Measurements from ENCODE around the gene STRA6.

STRA6 gene

DNA sequence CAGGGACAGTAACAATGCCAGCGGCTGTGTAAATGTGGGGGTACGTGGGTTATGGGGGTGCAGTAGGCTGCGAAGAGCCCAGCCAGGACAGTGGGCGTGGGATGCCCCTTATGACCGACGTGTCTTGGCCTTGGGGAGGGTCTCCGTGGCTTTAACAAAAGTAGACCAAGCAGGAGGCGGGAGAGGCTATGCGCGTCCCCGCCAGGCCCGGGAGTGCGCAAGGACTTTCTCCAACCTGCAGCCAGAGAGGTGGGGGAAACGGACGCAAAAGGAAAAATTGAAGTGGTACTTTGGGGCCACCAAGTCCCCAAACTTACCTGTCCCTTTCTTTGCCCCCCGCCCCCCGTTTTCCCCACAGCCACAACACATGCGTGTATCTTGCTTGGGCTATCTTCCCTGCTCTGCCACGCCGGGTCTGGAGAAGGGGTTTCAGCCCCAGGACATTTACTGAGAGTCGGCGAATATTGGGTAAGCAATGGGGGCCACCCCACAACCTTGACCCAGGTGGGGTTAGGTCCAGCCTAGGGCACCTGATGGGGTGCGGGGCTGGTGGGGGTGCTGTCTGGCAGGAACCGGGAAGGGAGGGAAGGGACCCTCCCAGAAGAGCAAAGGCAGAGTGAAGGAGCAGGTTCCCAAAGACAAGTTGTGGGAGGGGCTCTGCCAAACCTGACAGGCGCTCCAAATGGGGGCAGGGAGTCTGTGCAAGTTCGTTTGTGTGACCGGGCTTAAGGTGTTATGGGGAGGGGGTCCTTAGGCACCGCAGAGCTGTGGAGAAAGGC lies 71.5 kb downstream of the STRA6 start:
- no peak for DNase-seq

GRCh38 chr15:74130155-74130848 lies 72.3 kb downstream of the STRA6 start, which contains the start of gene ISLR2:
ISLR2 (plus strand) TSS chr15:74130586; CDS start chr15:74132755, 2,169 bp downstream.
- DNase-seq, result no peak

- DNase-seq, result no peak
Observed at GRCh38 chr15:74129586-74130154, 72.9 kb downstream of the STRA6 start.

All from AML-193 (cell line).